GM23338 (cell line): ENCODE measurements around the gene CPXM2. TPM values are rescaled to one million over a fixed set of nuclear protein-coding genes. Genes with fewer than 3 reads are reported as not detected.

ENCODE experiments used
- ATAC-seq: fragments of 200-7000 bp; cut with Tn5 transposase; 3 replicates; pipeline ENCODE4 v1.9.1; 2020
- DNase-seq: peaks from one replicate; pipeline ENCODE4 v3.0.0-alpha.2; 2015; ENCODE audit warnings: low spot score
- H2AFZ ChIP-seq: fragments of 200-600 bp; sonication (generic); 2 replicates; pipeline ENCODE4 v1.8.0; 2016; ENCODE audit warnings: antibody characterized with exemption, mild to moderate bottlenecking, moderate library complexity
- H3F3A ChIP-seq: fragments of 200-600 bp; sonication (generic); replicated peaks from 2 replicates; pipeline ENCODE4 v1.8.0; 2017; ENCODE audit warnings: antibody characterized with exemption, mixed run types, low read depth
- H3K27ac ChIP-seq: fragments of 200-600 bp; sonication (generic); 2 replicates; pipeline ENCODE4 v1.6.1; 2016; ENCODE audit warnings: low read depth
- H3K27me3 ChIP-seq: fragments of 200-600 bp; sonication (generic); 2 replicates; pipeline ENCODE4 v1.8.0; 2016; ENCODE audit warnings: mild to moderate bottlenecking, mixed run types, moderate library complexity; ENCODE audit not compliant: insufficient read depth
- H3K36me3 ChIP-seq: fragments of 200-600 bp; sonication (generic); 2 replicates; pipeline ENCODE4 v1.8.0; 2016; ENCODE audit warnings: mild to moderate bottlenecking; ENCODE audit not compliant: insufficient read depth
- H3K4me1 ChIP-seq: fragments of 200-600 bp; sonication (generic); 2 replicates; pipeline ENCODE4 v1.8.0; 2016; ENCODE audit warnings: mild to moderate bottlenecking, moderate library complexity; ENCODE audit not compliant: insufficient read depth
- H3K4me2 ChIP-seq: fragments of 200-600 bp; sonication (generic); 2 replicates; pipeline ENCODE4 v1.7.1; 2017; ENCODE audit warnings: mixed run types
- H3K4me3 ChIP-seq: fragments of 200-600 bp; sonication (generic); 2 replicates; pipeline ENCODE4 v1.6.1; 2016; ENCODE audit warnings: mixed run types
- H3K79me2 ChIP-seq: fragments of 200-600 bp; sonication (generic); replicated peaks from 2 replicates; pipeline ENCODE4 v1.8.0; 2017; ENCODE audit warnings: mild to moderate bottlenecking; ENCODE audit not compliant: insufficient read depth
- H3K9me2 ChIP-seq: fragments of 200-600 bp; sonication (generic); 2 replicates; pipeline ENCODE4 v1.8.0; 2017; ENCODE audit not compliant: insufficient read depth
- H4K20me1 ChIP-seq: fragments of 200-600 bp; sonication (generic); replicated peaks from 2 replicates; pipeline ENCODE4 v1.8.0; 2017; ENCODE audit warnings: mild to moderate bottlenecking; ENCODE audit not compliant: insufficient read depth
- H3K27ac Mint-ChIP-seq: 2 replicates; pipeline ENCODE4 v1.8.0; 2020; ENCODE audit warnings: inconsistent platforms, mild to moderate bottlenecking, moderate library complexity, mixed read lengths
- H3K27me3 Mint-ChIP-seq: 3 replicates; pipeline ENCODE4 v1.8.0; 2022; ENCODE audit warnings: low read depth, mild to moderate bottlenecking, moderate library complexity, mixed read lengths, inconsistent platforms; ENCODE audit not compliant: insufficient read depth, poor library complexity
- H3K36me3 Mint-ChIP-seq: 3 replicates; pipeline ENCODE4 v1.8.0; 2021; ENCODE audit warnings: low read depth, mild to moderate bottlenecking, inconsistent platforms, moderate library complexity, mixed read lengths
- H3K4me1 Mint-ChIP-seq: 3 replicates; pipeline ENCODE4 v1.8.0; 2020; ENCODE audit warnings: mild to moderate bottlenecking, inconsistent platforms, mixed read lengths
- H3K4me3 Mint-ChIP-seq: 3 replicates; pipeline ENCODE4 v1.8.0; 2021; ENCODE audit warnings: moderate library complexity, mild to moderate bottlenecking, inconsistent platforms, mixed read lengths
- H3K9me3 Mint-ChIP-seq: 3 replicates; pipeline ENCODE4 v1.8.0; 2020; ENCODE audit warnings: moderate library complexity, mild to moderate bottlenecking, inconsistent platforms, mixed read lengths
- CREB1 ChIP-seq: fragments of 250-450 bp; sonication (Bioruptor Pico); IDR thresholded peaks from 2 replicates; pipeline ENCODE4 v1.5.0; 2020; ENCODE audit warnings: low read depth, mild to moderate bottlenecking, moderate library complexity
- CTCF ChIP-seq, 2 experiments: fragments of 200-600 bp in 1 of 2; sonication (generic) in 1 of 2; conservative IDR thresholded peaks; 2 replicates each; pipeline versions ENCODE4 v1.5.1 to v1.6.1; 2016 to 2017; ENCODE audit warnings: antibody characterized with exemption in 2 of 2, low read depth in 2 of 2, mild to moderate bottlenecking in 2 of 2, moderate library complexity in 1 of 2
- ETS1 ChIP-seq: IDR thresholded peaks from 2 replicates; pipeline ENCODE4 v1.6.1; 2016; ENCODE audit warnings: antibody characterized with exemption
- EZH2 ChIP-seq: fragments of 200-600 bp; sonication (generic); IDR thresholded peaks from one replicate; pipeline ENCODE4 v1.8.0; 2017; ENCODE audit warnings: antibody characterized with exemption, mild to moderate bottlenecking, low read depth; ENCODE audit not compliant: unreplicated experiment
- EZH2phosphoT487 ChIP-seq: fragments of 200-600 bp; sonication (generic); IDR thresholded peaks from one replicate; pipeline ENCODE4 v1.8.1; 2018; ENCODE audit warnings: antibody characterized with exemption; ENCODE audit not compliant: unreplicated experiment
- JUNB ChIP-seq: IDR thresholded peaks from one replicate; pipeline ENCODE4 v1.6.1; 2016; ENCODE audit warnings: antibody characterized with exemption; ENCODE audit not compliant: unreplicated experiment
- NANOG ChIP-seq: IDR thresholded peaks from 2 replicates; pipeline ENCODE4 v1.6.1; 2016; ENCODE audit warnings: antibody characterized with exemption, borderline replicate concordance
- POLR2AphosphoS5 ChIP-seq: IDR thresholded peaks from 2 replicates; pipeline ENCODE4 v1.6.1; 2016; ENCODE audit warnings: antibody characterized with exemption, low read depth
- STAT1 ChIP-seq: IDR thresholded peaks from one replicate; pipeline ENCODE4 v1.6.1; 2016; ENCODE audit warnings: antibody characterized with exemption; ENCODE audit not compliant: unreplicated experiment
- ZNF114 ChIP-seq: fragments of 250-450 bp; sonication (Bioruptor Pico); IDR thresholded peaks from 2 replicates; pipeline ENCODE4 v1.5.0; 2020; ENCODE audit warnings: mild to moderate bottlenecking, moderate library complexity
- ZNF331 ChIP-seq: fragments of 250-450 bp; sonication (Bioruptor Pico); IDR thresholded peaks from 2 replicates; pipeline ENCODE4 v1.5.0; 2020; ENCODE audit warnings: low read depth, mild to moderate bottlenecking, moderate library complexity
- ZNF462 ChIP-seq: fragments of 250-450 bp; sonication (Bioruptor Pico); IDR thresholded peaks from 2 replicates; pipeline ENCODE4 v1.5.0; 2020; ENCODE audit warnings: mild to moderate bottlenecking, moderate library complexity
- polyA plus RNA-seq: library from polyadenylated mRNA; unstranded; fragments of >200 nt; fragmentation: Nextera tagmentation; extraction: Ambion mirVana; gene quantifications from 2 replicates; pipeline ENCODE4 v1.2.1, GENCODE V29; 2016
- total RNA-seq: library from RNA; depleted of rRNA; stranded (reverse); fragments of >200 nt; shearing (Covaris generic); gene quantifications from 2 replicates; pipeline ENCODE4 v1.2.3, GENCODE V29; 2014

The CPXM2 gene
- total and polyA plus RNA-seq, 2 experiments from 2014 or later, result 1.6 to 8.1 TPM

GRCh38 chr10:123868038-123869019 lies 23.3 kb downstream of the CPXM2 start (continued):
- TF ChIP-seq CTCF (conservative IDR thresholded peaks at IDR 0.05; ENCODE audit: low read depth in 2 of 2) (no peak), ETS1 (no peak), EZH2 (no peak), CREB1 (no peak), NANOG (no peak), ZNF114 (CRISPR knock-in tag) (no peak)

GRCh38 chr10:123865880-123866279 lies 25.7 kb downstream of the CPXM2 start:
- H3K36me3 Mint-ChIP-seq, result peaks cover 8% of the 10 kb centered on the region
- Histone ChIP-seq H3K4me3 (no peak overlapping the region), H2AFZ (no peak overlapping the region), H3K79me2 (no peaks in the 10 kb centered on the region), H4K20me1 (no peaks in the 10 kb centered on the region), H3K4me2 (no peak overlapping the region), H3K4me1 (0 out of 2 replicates have a peak, but pooled peaks cover 2% of the 10 kb centered on the region), H3K27ac (no peak overlapping the region), H3K9me2 (no peaks in the 10 kb centered on the region), H3K36me3 (no peaks in the 10 kb centered on the region), H3F3A (no peaks in the 10 kb centered on the region), H3K27me3 (no peaks in the 10 kb centered on the region)
- no peak overlapping the region for H3K4me3 Mint-ChIP-seq
- H3K9me3 Mint-ChIP-seq, result no peaks in the 10 kb centered on the region
- peaks cover 26% of the 10 kb centered on the region for H3K4me1 Mint-ChIP-seq
- ATAC-seq (no peak), DNase-seq (no peak)
- no peak overlapping the region for H3K27ac Mint-ChIP-seq
- H3K27me3 Mint-ChIP-seq, result peaks cover 14% of the 10 kb centered on the region
- no peak for TF ChIP-seq ZNF462 (CRISPR knock-in tag)
- no peak for TF ChIP-seq JUNB
- TF ChIP-seq ETS1, result no peak
- no peak for TF ChIP-seq STAT1
- no peak for TF ChIP-seq CREB1
- no peak for TF ChIP-seq NANOG
- TF ChIP-seq POLR2AphosphoS5, result no peak
- no peak for TF ChIP-seq ZNF331
- no peak for TF ChIP-seq EZH2phosphoT487
